ENCODE measurements around the gene TMEM255B. TPM values are rescaled to one million over a fixed set of nuclear protein-coding genes. Genes with fewer than 3 reads are reported as not detected.

Gene TMEM255B
- total RNA-seq, 2 experiments from 2014 or later = 1.8 to 1.9 TPM

GRCh38 chr13:113854238-113855011 lies 95.4 kb downstream of the TMEM255B start:
- no peak for DNase-seq

GRCh38 chr13:113855012-113855921 lies 96.2 kb downstream of the TMEM255B start:
- Mint-ChIP-seq H3K27ac (no peak overlapping the region), H3K9me3 (ENCODE audit: insufficient read depth) (no peaks in the 10 kb centered on the region), H3K4me1 (ENCODE audit: low read depth) (peaks cover 28% of the 10 kb centered on the region), H3K4me3 (no peak overlapping the region), H3K27me3 (ENCODE audit: low read depth) (peaks cover 9% of the 10 kb centered on the region), H3K36me3 (ENCODE audit: low read depth) (no peaks in the 10 kb centered on the region)
- DNase-seq = no peak
- ChIA-PET POLR2A (no interaction called here), CTCF (interaction anchor here (1.0 kb wide), 1 partner anchor 39 kb away, joined by 3 read pairs; no protein-coding TSS in a partner anchor)
- no peak for ATAC-seq

More at GRCh38 chr13:113854238-113855011, 95.4 kb downstream of the TMEM255B start:
- no peak overlapping the region for H3K4me3 Mint-ChIP-seq
- POLR2A ChIA-PET = no interaction called here
- CTCF ChIA-PET = no interaction called here
- H3K4me1 Mint-ChIP-seq (ENCODE audit: low read depth) = peaks cover 28% of the 10 kb centered on the region
- no peaks in the 10 kb centered on the region for H3K36me3 Mint-ChIP-seq (ENCODE audit: low read depth)
- H3K27me3 Mint-ChIP-seq (ENCODE audit: low read depth) = peaks cover 9% of the 10 kb centered on the region
- no peak overlapping the region for H3K27ac Mint-ChIP-seq
- no peaks in the 10 kb centered on the region for H3K9me3 Mint-ChIP-seq (ENCODE audit: insufficient read depth)
- peak; percentile 56 for ATAC-seq

GRCh38 chr13:113855931-113856715 lies 97.1 kb downstream of the TMEM255B start:
- ChIA-PET POLR2A (no interaction called here), CTCF (interaction anchor here (1.0 kb wide), 1 partner anchor 40 kb away, joined by 3 read pairs; no protein-coding TSS in a partner anchor)
- Mint-ChIP-seq H3K36me3 (ENCODE audit: low read depth) (no peaks in the 10 kb centered on the region), H3K27me3 (ENCODE audit: low read depth) (peaks cover 10% of the 10 kb centered on the region), H3K4me3 (no peak overlapping the region), H3K9me3 (ENCODE audit: insufficient read depth) (no peaks in the 10 kb centered on the region), H3K27ac (no peak overlapping the region), H3K4me1 (ENCODE audit: low read depth) (peaks cover 28% of the 10 kb centered on the region)
- ATAC-seq = no peak
- no peak for DNase-seq

GRCh38 chr13:113856716-113857065 lies 97.7 kb downstream of the TMEM255B start:
- Mint-ChIP-seq H3K27me3 (ENCODE audit: low read depth) (peaks cover 16% of the 10 kb centered on the region), H3K27ac (no peak overlapping the region), H3K9me3 (ENCODE audit: insufficient read depth) (no peaks in the 10 kb centered on the region), H3K4me3 (no peak overlapping the region), H3K36me3 (ENCODE audit: low read depth) (no peaks in the 10 kb centered on the region), H3K4me1 (ENCODE audit: low read depth) (peaks cover 28% of the 10 kb centered on the region)
- POLR2A ChIA-PET = no interaction called here
- DNase-seq (no peak), ATAC-seq (no peak)
- CTCF ChIA-PET = no interaction called here

GRCh38 chr13:113857531-113858195 lies 98.6 kb downstream of the TMEM255B start:
- H3K27ac Mint-ChIP-seq = no peak overlapping the region
- no peaks in the 10 kb centered on the region for H3K36me3 Mint-ChIP-seq (ENCODE audit: low read depth)
- no peak overlapping the region for H3K4me3 Mint-ChIP-seq
- POLR2A ChIA-PET = no interaction called here
- CTCF ChIA-PET = no interaction called here
- ATAC-seq (no peak), DNase-seq (no peak)
- peaks cover 23% of the 10 kb centered on the region for H3K27me3 Mint-ChIP-seq (ENCODE audit: low read depth)
- peaks cover 32% of the 10 kb centered on the region for H3K4me1 Mint-ChIP-seq (ENCODE audit: low read depth)
- H3K9me3 Mint-ChIP-seq (ENCODE audit: insufficient read depth) = no peaks in the 10 kb centered on the region

- ChIA-PET CTCF (no interaction called here), POLR2A (no interaction called here)
- Mint-ChIP-seq H3K9me3 (ENCODE audit: insufficient read depth) (no peaks in the 10 kb centered on the region), H3K4me3 (no peak overlapping the region), H3K27me3 (ENCODE audit: low read depth) (peaks cover 28% of the 10 kb centered on the region), H3K4me1 (ENCODE audit: low read depth) (peaks cover 21% of the 10 kb centered on the region), H3K27ac (no peak overlapping the region), H3K36me3 (ENCODE audit: low read depth) (no peaks in the 10 kb centered on the region)
- no peak for ATAC-seq
- no peak for DNase-seq
Measured at GRCh38 chr13:113859311-113860050, 100.5 kb downstream of the TMEM255B start.

GRCh38 chr13:113860051-113860664 lies 101.1 kb downstream of the TMEM255B start:
- no peaks in the 10 kb centered on the region for H3K36me3 Mint-ChIP-seq (ENCODE audit: low read depth)
- DNase-seq = no peak
- peaks cover 28% of the 10 kb centered on the region for H3K27me3 Mint-ChIP-seq (ENCODE audit: low read depth)
- peaks cover 16% of the 10 kb centered on the region for H3K4me1 Mint-ChIP-seq (ENCODE audit: low read depth)
- no peak overlapping the region for H3K27ac Mint-ChIP-seq
- POLR2A ChIA-PET = interaction anchor here (0.6 kb wide), 1 partner anchor 569 kb away, joined by 3 read pairs; no protein-coding TSS in a partner anchor
- H3K9me3 Mint-ChIP-seq (ENCODE audit: insufficient read depth) = no peaks in the 10 kb centered on the region
- CTCF ChIA-PET = no interaction called here
- no peak for ATAC-seq
- H3K4me3 Mint-ChIP-seq = no peak overlapping the region

GRCh38 chr13:113860665-113861432 lies 101.8 kb downstream of the TMEM255B start:
- Mint-ChIP-seq H3K36me3 (ENCODE audit: low read depth) (no peaks in the 10 kb centered on the region), H3K4me1 (ENCODE audit: low read depth) (peaks cover 16% of the 10 kb centered on the region), H3K27me3 (ENCODE audit: low read depth) (peaks cover 35% of the 10 kb centered on the region), H3K9me3 (ENCODE audit: insufficient read depth) (no peaks in the 10 kb centered on the region), H3K4me3 (no peak overlapping the region), H3K27ac (no peak overlapping the region)
- ChIA-PET POLR2A (interaction anchor here (0.6 kb wide), 1 partner anchor 569 kb away, joined by 3 read pairs; no protein-coding TSS in a partner anchor), CTCF (no interaction called here)
- no peak for ATAC-seq
- DNase-seq = no peak

- DNase-seq (no peak), ATAC-seq (no peak)
- Mint-ChIP-seq H3K9me3 (ENCODE audit: insufficient read depth) (no peaks in the 10 kb centered on the region), H3K27me3 (ENCODE audit: low read depth) (peaks cover 41% of the 10 kb centered on the region), H3K4me3 (no peak overlapping the region), H3K36me3 (ENCODE audit: low read depth) (no peaks in the 10 kb centered on the region), H3K4me1 (ENCODE audit: low read depth) (peaks cover 13% of the 10 kb centered on the region), H3K27ac (no peak overlapping the region)
- ChIA-PET CTCF (no interaction called here), POLR2A (no interaction called here)
Measured at GRCh38 chr13:113861433-113862030, 102.5 kb downstream of the TMEM255B start.
